GM18873 (cell line): ENCODE data around the gene CLCN5.

Experiments used
- ATAC-seq: cut with Tn5 transposase; IDR thresholded peaks from one replicate; pipeline ENCODE4 v1.9.1; 2021; ENCODE audit warnings: mild to moderate bottlenecking, moderate library complexity, moderate number of reproducible peaks; ENCODE audit not compliant: unreplicated experiment, low FRiP score

The CLCN5 gene

DNA sequence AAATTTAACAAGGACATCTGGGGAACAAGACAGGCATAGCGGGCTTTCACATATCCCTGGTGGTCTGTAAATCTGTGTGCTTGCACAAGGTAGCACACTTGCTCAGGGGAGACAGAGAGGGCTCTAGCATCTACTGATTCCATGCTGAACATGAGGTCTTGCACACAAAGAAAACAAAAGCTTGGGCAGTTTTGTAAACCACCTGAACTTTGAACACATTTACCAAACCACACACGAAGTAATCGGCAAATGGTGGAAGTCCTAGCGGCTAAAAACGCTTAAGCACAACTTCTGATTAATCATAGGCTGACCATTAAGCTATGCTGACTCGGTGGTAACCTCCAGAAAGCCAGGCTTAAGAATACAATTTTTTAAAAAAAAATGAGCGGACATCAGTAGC, 225.6 kb downstream of the CLCN5 start:
- ATAC-seq, result no peak
